K562 (cell line): ENCODE results near the gene MARK3. TPM values are rescaled to one million over a fixed set of nuclear protein-coding genes. Genes with fewer than 3 reads are reported as not detected.

Source experiments
- ATAC-seq: fragments of 200-7000 bp; cut with Tn5 transposase; 3 replicates; pipeline ENCODE4 v1.9.1; 2020; ENCODE audit warnings: moderate library complexity
- BruUV-seq: library from RNA; stranded (reverse); fragments of 400-500 nt; replicated peaks from 2 replicates; lab custom pipeline; 2021; lab: Mats Ljungman, UMichigan
- CTCF ChIA-PET: fragments of 300-600 bp; formaldehyde crosslinking; extraction: SDS; loops from one replicate; lab custom pipeline; 2021; ENCODE audit warnings: low intra/inter-chr PET ratio; lab: Yijun Ruan, JAX
- POLR2A ChIA-PET: fragments of 300-600, 350-650 bp; sonication (Branson Sonifier 250); formaldehyde crosslinking; extraction: SDS; loops from one replicate; lab custom pipeline; 2021; ENCODE audit warnings: antibody characterized with exemption, inconsistent platforms; lab: Yijun Ruan, JAX
- DNase-seq, 4 experiments: peaks; one replicate each; pipeline versions ENCODE4 v3.0.0 to v3.0.0-alpha.2; 2011 to 2018; ENCODE audit warnings: low spot score in 3 of 4, mixed read lengths in 3 of 4; ENCODE audit errors: extremely low read depth in 1 of 4
- FAIRE-seq: peaks from 2 replicates; lab custom pipeline; 2011; peaks lifted over from hg19 to GRCh38; lab: Jason Lieb, UNC
- H2AFZ ChIP-seq: 2 replicates; pipeline ENCODE4 v1.6.0; 2011; ENCODE audit warnings: low read depth, low read length, control low read depth, inconsistent platforms
- H3K27ac ChIP-seq: fragments of 200-600 bp; 3 replicates; pipeline ENCODE4 v1.8.0; 2011; ENCODE audit warnings: low read depth, mild to moderate bottlenecking, control low read depth, inconsistent platforms, low read length, moderate library complexity, mixed read lengths; ENCODE audit errors: extremely low read depth
- H3K27me3 ChIP-seq, 2 experiments: fragments of 300-600 bp in 1 of 2; 2 replicates in 1 of 2; 3 replicates in 1 of 2; pipeline versions ENCODE4 v1.6.0 to v1.8.0; 2011; ENCODE audit warnings: inconsistent platforms in 2 of 2, low read length in 2 of 2, mild to moderate bottlenecking in 1 of 2, mixed read lengths in 1 of 2, moderate library complexity in 1 of 2; ENCODE audit not compliant: control insufficient read depth in 2 of 2, insufficient read depth in 2 of 2
- H3K36me3 ChIP-seq: fragments of 300-600 bp; 3 replicates; pipeline ENCODE4 v1.8.0; 2011; ENCODE audit warnings: mild to moderate bottlenecking, low read length, inconsistent platforms; ENCODE audit not compliant: control insufficient read depth, insufficient read depth
- H3K4me1 ChIP-seq, 2 experiments: fragments of 200-600 bp in 1 of 2; replicated peaks in 1 of 2; 2 replicates in 1 of 2; 3 replicates in 1 of 2; pipeline versions ENCODE4 v1.5.1 to v1.8.0; 2011; ENCODE audit warnings: inconsistent platforms in 2 of 2, low read length in 2 of 2, mild to moderate bottlenecking in 1 of 2, mixed read lengths in 1 of 2, moderate library complexity in 1 of 2; ENCODE audit not compliant: control insufficient read depth in 2 of 2, insufficient read depth in 2 of 2
- H3K4me2 ChIP-seq: 2 replicates; pipeline ENCODE4 v1.6.1; 2011; ENCODE audit warnings: low read length, control low read depth, inconsistent platforms, mixed read lengths; ENCODE audit not compliant: insufficient read depth
- H3K4me3 ChIP-seq: fragments of 200-600 bp; sonication (generic), shearing (Covaris generic); 2 replicates; pipeline ENCODE4 v1.5.1; 2016; ENCODE audit warnings: control low read depth, inconsistent platforms
- H3K79me2 ChIP-seq: fragments of 200-600 bp; 3 replicates; pipeline ENCODE4 v1.8.0; 2011; ENCODE audit warnings: low read length, inconsistent platforms; ENCODE audit not compliant: control insufficient read depth, insufficient read depth
- H3K9ac ChIP-seq, 2 experiments: 2 replicates each; pipeline versions ENCODE4 v1.6.0 to v1.6.1; 2011; ENCODE audit warnings: low read depth in 2 of 2, low read length in 2 of 2, control low read depth in 1 of 2, inconsistent platforms in 1 of 2, mild to moderate bottlenecking in 1 of 2, mixed read lengths in 1 of 2; ENCODE audit not compliant: insufficient read depth in 1 of 2
- H3K9me1 ChIP-seq: one replicate; pipeline ENCODE4 v1.6.0; 2011; ENCODE audit warnings: inconsistent platforms, mild to moderate bottlenecking, low read length, moderate library complexity; ENCODE audit not compliant: control insufficient read depth, insufficient read depth
- H3K9me3 ChIP-seq: replicated peaks from 2 replicates; pipeline ENCODE4 v1.5.1; 2011; ENCODE audit warnings: low read depth, low read length, inconsistent platforms; ENCODE audit not compliant: control insufficient read depth, insufficient read depth
- H4K20me1 ChIP-seq: replicated peaks from 2 replicates; pipeline ENCODE4 v1.6.1; 2011; ENCODE audit warnings: low read length, inconsistent platforms, mixed read lengths; ENCODE audit not compliant: control insufficient read depth, insufficient read depth
- ELF2 ChIP-seq: fragments of 250-450 bp; sonication (Bioruptor Pico); IDR thresholded peaks from 2 replicates; pipeline ENCODE4 v1.5.0; 2021; ENCODE audit warnings: mild to moderate bottlenecking
- HES1 ChIP-seq: fragments of 450-650 bp; IDR thresholded peaks from 2 replicates; pipeline ENCODE4 v1.6.1; 2016; ENCODE audit warnings: low read depth, mild to moderate bottlenecking, moderate library complexity
- KDM2B ChIP-seq: fragments of 250-450 bp; sonication (Bioruptor Pico); IDR thresholded peaks from 2 replicates; pipeline ENCODE4 v1.8.0; 2021; ENCODE audit warnings: mild to moderate bottlenecking, moderate library complexity
- MYC ChIP-seq, 2 experiments: fragments of 250-450 bp in 1 of 2; sonication (Bioruptor Pico) in 1 of 2; IDR thresholded peaks; 2 replicates each; pipeline versions ENCODE4 v1.5.1 to v1.6.1; 2012 to 2021; ENCODE audit warnings: low read depth in 2 of 2, borderline replicate concordance in 1 of 2, improper control_type of control experiment in 1 of 2, low read length in 1 of 2, mild to moderate bottlenecking in 1 of 2, moderate library complexity in 1 of 2
- SMARCB1 ChIP-seq: IDR thresholded peaks from 2 replicates; pipeline ENCODE4 v1.6.1; 2011; ENCODE audit warnings: improper control_type of control experiment, low read depth; ENCODE audit not compliant: insufficient read length
- ZNF134 ChIP-seq: fragments of 250-450 bp; sonication (Bioruptor Pico); conservative IDR thresholded peaks from 2 replicates; pipeline ENCODE4 v1.4.0; 2020
- ZNF143 ChIP-seq: sonication (generic); formaldehyde crosslinking; IDR thresholded peaks from 2 replicates; pipeline ENCODE4 v1.9.0; 2022; ENCODE audit warnings: mild to moderate bottlenecking, missing genetic modification reagents
- ZNF586 ChIP-seq: fragments of 450-650 bp; formaldehyde crosslinking; conservative IDR thresholded peaks from 2 replicates; pipeline ENCODE4 v1.4.0; 2020; ENCODE audit warnings: mild to moderate bottlenecking, moderate library complexity
- WGBS: fragments of 100-300 bp; shearing (Covaris generic); methylation state at CpG from one replicate; pipeline ENCODE4 v1.1.6; 2016; ENCODE audit warnings: low coverage, mixed read lengths; ENCODE audit not compliant: insufficient coverage; ENCODE audit errors: missing lambda C conversion rate; 5-methylcytosine and 5-hydroxymethylcytosine counted together
- in situ Hi-C: fragments of 300-500 bp; cut with MboI; formaldehyde crosslinking; loops from 4 replicates; pipeline ENCODE4 v1.15.0; 2018; ENCODE audit warnings: inconsistent platforms, mixed read lengths
- intact Hi-C: fragments of 100-400 bp; cut with micrococcal nuclease; formaldehyde crosslinking; loops from 2 replicates; pipeline ENCODE4 v1.14.2; 2022
- polyA plus RNA-seq, 8 experiments: library from polyadenylated mRNA; depleted of rRNA in 4 of 8; stranded (reverse) in 5 of 8; unstranded in 3 of 8; fragments of >200 nt; fragmentation: Nextera tagmentation in 2 of 8; fragmentation: Illumina TruSeq in 1 of 8; extraction: Ambion mirVana in 2 of 8; extraction: Trizol in 1 of 8; gene quantifications; 2 replicates each; pipeline versions ENCODE4 v1.2.1 to v1.2.3, GENCODE V29; 2011 to 2014; ENCODE audit warnings: inconsistent platforms in 1 of 8, missing spikeins in 1 of 8
- total RNA-seq, 7 experiments: library from RNA; depleted of rRNA in 6 of 7; stranded (reverse); fragments of >200 nt in 6 of 7; fragmentation: Illumina TruSeq in 2 of 7; extraction: Trizol in 2 of 7; gene quantifications; 2 replicates each; pipeline versions ENCODE4 v1.2.1 to v1.2.3, GENCODE V29; 2011 to 2021; ENCODE audit warnings: low replicate concordance in 1 of 7
- TF ChIP-seq, protein P1 (sequence below): sonication (generic); formaldehyde crosslinking; IDR thresholded peaks from 2 replicates; pipeline ENCODE4 v1.8.1; 2023; ENCODE audit warnings: mild to moderate bottlenecking, missing genetic modification reagents

MARK3 gene
- total and polyA plus RNA-seq, 9 of the 15 experiments (the other 6 are each of a cell fraction or from before 2014, with no cell fraction given), result 10.1 to 68.7 (median 56.3) TPM

DNA sequence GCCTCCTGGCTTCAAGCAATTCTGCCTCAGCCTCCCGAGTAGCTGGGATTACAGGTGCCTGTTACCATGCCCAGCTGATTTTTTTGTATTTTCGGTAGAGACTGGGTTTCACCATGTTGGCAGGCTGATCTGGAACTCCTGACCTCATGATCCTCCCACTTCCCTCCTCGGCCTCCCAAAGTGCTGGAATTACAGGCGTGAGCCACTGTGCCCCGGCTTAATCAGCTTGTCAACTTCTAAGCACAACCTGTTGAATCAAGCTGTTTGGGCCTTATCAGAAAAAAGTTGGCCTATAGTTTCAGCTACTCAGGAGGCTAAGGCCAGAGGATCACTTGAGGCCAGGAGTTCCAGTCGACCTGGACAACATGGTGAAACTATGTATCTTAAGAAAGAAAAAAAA is 7.9 kb downstream of the MARK3 start:
- no peak for ATAC-seq
- ChIA-PET CTCF (no interaction called here), POLR2A (interaction anchor here (0.6 to 2.3 kb wide), 5 partner anchors 14 to 80 kb away, joined by 3 to 7 read pairs (median 3); partner anchors contain the start of gene EIF5)
- H3K9me1 ChIP-seq, result no peaks in the 10 kb centered on the region
- 0 out of 4 replicates have a peak overlapping the region, but pooled peaks of 1 of the 2 experiments have one; percentile 4 for H3K9ac ChIP-seq
- peak overlapping the region; percentile 65; the same call in 2 of the 3 replicates for H3K27ac ChIP-seq
- H3K27me3 ChIP-seq, result no peaks in the 10 kb centered on the region
- no peak for DNase-seq
- peaks cover 13% of the 10 kb centered on the region for H4K20me1 ChIP-seq
- H3K9me3 ChIP-seq, result no peaks in the 10 kb centered on the region; the same call in 1 of the 2 replicates
- H3K4me2 ChIP-seq, result no peak overlapping the region
- FAIRE-seq, result no peak
- no peak overlapping the region for H3K4me3 ChIP-seq
- no peak overlapping the region for H2AFZ ChIP-seq
- peaks cover 9% of the 10 kb centered on the region; the same call in 2 of the 3 replicates for H3K36me3 ChIP-seq
- intact Hi-C loops, result loop anchor here (5.0 to 10.0 kb wide), 3 partner anchors 34 to 132 kb away; partner anchors contain the start of genes CKB and TRMT61A
- no TSS peak for BruUV-seq
- no peak for TF ChIP-seq KDM2B (CRISPR knock-in tag)
- TF ChIP-seq HES1, result no peak
- no peak for TF ChIP-seq ZNF143 (CRISPR knock-in tag)
- no peak for TF ChIP-seq SMARCB1
- no peak for TF ChIP-seq ZNF134 (CRISPR knock-in tag)
- no peak for TF ChIP-seq ZNF586
- TF ChIP-seq MYC (IDR thresholded peaks at IDR 0.05; ENCODE audit: low read depth, low read length), result no peak
- no peak for TF ChIP-seq MYC (CRISPR knock-in tag; IDR thresholded peaks at IDR 0.05; ENCODE audit: borderline replicate concordance, low read depth)
- TF ChIP-seq, protein P1, sequence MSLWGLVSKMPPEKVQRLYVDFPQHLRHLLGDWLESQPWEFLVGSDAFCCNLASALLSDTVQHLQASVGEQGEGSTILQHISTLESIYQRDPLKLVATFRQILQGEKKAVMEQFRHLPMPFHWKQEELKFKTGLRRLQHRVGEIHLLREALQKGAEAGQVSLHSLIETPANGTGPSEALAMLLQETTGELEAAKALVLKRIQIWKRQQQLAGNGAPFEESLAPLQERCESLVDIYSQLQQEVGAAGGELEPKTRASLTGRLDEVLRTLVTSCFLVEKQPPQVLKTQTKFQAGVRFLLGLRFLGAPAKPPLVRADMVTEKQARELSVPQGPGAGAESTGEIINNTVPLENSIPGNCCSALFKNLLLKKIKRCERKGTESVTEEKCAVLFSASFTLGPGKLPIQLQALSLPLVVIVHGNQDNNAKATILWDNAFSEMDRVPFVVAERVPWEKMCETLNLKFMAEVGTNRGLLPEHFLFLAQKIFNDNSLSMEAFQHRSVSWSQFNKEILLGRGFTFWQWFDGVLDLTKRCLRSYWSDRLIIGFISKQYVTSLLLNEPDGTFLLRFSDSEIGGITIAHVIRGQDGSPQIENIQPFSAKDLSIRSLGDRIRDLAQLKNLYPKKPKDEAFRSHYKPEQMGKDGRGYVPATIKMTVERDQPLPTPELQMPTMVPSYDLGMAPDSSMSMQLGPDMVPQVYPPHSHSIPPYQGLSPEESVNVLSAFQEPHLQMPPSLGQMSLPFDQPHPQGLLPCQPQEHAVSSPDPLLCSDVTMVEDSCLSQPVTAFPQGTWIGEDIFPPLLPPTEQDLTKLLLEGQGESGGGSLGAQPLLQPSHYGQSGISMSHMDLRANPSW (CRISPR knock-in tag), result no peak
- no peak for TF ChIP-seq ELF2 (CRISPR knock-in tag)
- in situ Hi-C loops, result no loop called here
- peaks cover 93% of the 10 kb centered on the region for H3K79me2 ChIP-seq
- WGBS, result 46% methylated on average over 6 of the region's 6 CpGs
- H3K4me1 ChIP-seq, result peaks cover 8 to 35% of the 10 kb centered on the region in 2 experiments
